HG02970 (cell line): ENCODE measurements around the gene ELF4.

Source experiments
- ATAC-seq: cut with Tn5 transposase; IDR thresholded peaks from one replicate; pipeline ENCODE4 v1.9.1; 2021; ENCODE audit warnings: mild to moderate bottlenecking, moderate library complexity, moderate number of reproducible peaks; ENCODE audit not compliant: unreplicated experiment, low FRiP score

ELF4 gene

DNA sequence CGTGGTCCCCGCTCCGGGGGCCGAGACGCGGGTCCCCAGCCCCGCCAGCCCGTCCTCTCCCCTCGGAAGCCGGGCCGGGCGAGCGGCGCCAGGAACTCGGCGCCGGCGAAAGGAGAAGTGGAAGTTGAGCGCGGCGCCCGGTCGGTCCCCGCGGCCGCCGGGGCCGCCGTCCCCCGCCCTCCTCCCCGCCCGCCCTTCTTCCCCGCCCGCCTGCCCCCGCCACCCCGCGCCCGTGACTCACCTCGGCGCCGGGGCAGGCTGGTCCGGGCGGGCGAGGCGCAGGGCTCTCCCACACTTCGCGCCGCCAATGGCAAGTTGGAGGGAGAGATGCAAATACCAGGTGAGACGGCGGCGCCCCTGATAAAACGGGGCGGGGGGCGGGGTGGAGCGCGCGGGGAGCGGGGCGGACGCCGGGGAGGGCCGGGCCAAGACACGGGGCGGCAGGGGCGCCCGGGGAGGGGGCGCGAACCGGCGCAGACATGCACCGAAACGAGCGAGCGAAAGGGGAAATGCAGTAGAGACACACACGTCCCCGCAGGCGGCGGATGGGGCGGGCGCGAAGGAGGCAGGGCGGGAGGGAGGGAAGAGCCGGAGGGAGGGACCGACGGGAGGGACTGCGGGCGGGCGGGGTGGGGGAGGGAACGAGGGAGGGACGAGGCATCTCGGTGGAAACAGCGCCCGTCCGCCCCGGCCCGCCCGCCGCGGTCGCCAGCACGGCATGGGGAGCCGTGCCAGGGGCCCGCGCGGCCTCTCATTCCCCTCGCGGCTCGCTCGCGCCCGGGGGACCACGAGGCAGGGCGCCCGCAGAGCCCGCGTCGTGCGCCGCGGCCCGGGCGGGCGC, at the start of gene ELF4:
ELF4 (minus strand) TSS at position 119 of the 841 bp plus-strand sequence. CDS start 29,167 bp downstream, outside the sequence.
- no peak for ATAC-seq

DNA sequence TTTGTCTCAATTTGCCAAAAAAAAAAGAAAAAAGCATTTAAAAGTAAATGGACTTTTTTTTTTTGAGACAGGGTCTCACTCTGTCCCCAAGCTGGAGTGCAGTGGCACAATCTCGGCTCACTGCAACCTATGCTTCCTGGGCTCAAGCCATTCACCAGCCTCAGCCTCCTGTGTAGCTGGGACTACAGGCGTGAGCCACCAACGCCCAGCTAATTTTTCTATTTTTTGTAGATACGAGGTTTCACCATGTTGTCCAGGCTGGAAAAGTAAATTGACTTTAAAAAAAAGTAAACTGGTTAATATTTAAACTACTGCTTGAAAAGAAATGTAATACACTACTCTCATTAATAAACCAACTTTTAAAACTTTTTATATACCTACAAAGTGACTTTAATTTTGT, 49.5 kb upstream of the ELF4 start:
- no peak for ATAC-seq

DNA sequence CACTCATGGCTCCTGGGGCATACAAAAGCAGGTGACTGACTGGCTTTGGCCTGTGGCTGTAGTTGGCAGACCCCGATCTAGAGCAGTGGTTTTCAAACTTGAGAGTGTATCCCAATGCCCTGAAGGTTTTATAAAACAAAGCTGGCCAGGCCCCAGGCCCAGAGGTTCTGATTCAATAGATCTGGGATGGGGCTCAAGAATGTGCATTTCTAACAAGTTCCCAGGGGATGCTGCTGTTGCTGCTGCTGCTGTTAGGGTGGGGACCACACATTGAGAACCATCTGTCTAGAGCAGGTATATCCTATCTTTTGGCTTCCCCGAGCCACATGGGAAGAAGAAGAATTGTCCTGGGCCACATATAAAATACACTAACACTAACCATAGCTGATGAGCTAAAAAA, 48.0 kb upstream of the ELF4 start:
- no peak for ATAC-seq

- no peak for ATAC-seq
Measured at GRCh38 chrX:130155564-130155963, 45.3 kb upstream of the ELF4 start.

- ATAC-seq, result no peak
Measured at GRCh38 chrX:130147631-130148030, 37.3 kb upstream of the ELF4 start.

GRCh38 chrX:130145123-130145522, 34.8 kb upstream of the ELF4 start:
- no peak for ATAC-seq

DNA sequence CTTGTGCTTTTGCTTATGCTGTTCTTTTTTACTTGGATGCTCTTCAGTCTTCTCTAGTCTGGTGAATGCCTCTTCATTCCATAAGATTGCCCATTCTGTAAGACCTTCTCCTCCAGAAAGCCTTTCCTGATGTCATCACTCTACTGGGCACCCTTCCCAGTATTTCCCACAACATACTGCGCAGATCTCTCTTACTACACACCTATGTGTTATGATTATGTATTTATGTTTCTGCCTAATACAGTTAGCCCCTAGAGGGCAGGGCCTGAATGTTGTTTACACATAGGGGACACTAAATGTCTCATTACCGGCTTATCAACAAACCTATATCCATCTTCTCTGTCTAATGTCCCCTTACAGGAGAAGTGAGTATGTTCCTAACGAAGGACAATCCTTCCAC, 34.2 kb upstream of the ELF4 start:
- ATAC-seq, result no peak

GRCh38 chrX:130139474-130140201, 29.3 kb upstream of the ELF4 start:
- ATAC-seq, result no peak

GRCh38 chrX:130136961-130137360, 26.7 kb upstream of the ELF4 start:
- no peak for ATAC-seq

GRCh38 chrX:130136496-130136895, 26.2 kb upstream of the ELF4 start:
- ATAC-seq, result no peak

DNA sequence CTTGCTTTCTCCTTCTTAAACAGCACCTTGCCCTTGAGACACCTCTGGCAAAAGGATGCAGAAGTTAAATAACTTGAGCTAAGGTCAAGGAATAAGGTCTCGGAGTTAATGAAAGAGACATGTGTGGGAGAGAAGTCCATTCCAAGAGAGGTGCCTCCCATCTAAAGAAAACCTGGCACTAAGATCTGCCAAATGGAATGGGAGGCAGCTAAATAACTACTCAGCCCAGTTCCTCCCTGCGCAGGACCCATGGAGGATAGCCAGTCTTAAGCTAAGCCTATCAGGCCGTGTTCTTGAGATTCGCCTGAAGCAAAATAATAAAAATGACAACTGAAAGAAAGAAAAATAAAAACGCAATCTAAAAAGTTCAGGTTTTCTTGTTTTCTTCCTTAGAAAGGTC, 20.7 kb upstream of the ELF4 start:
- ATAC-seq, result no peak

DNA sequence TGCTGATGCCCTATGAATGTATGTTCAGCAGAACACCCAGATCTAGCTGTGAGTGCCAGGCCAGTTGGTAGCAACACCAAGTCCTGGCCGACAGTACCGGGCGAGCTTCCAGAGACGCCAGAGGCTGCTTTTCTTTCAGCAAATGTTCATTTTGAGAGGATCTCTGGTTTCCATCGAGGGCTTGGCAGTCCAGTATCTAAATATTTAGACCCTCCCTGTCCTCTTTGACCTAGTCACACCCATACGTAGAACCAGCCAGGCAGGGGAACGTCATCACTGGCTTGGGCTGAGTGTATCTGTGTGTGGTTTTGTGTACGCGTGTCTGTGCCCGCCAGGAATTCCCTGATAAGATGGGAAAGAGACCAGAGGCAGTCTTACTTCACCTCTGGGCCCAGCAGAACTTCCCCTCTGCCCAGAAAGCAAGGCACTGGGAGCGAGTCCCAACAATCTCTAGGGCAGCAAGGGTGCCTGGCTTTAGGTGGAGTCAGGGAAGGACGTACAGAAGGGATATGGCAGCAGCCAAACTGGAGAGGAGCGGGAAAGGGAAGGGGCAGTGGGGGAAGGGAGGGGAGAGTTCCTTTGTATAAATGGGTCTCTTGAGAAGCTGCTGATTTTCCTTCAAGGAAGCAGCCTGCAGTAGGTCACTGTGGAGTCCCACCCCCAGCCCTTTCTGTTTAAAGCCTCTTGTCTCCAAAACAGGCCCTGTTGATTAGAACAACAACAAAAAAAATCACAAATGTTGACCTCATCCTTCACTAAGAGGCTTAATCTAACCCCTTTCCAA, 15.0 kb upstream of the ELF4 start:
- no peak for ATAC-seq

DNA sequence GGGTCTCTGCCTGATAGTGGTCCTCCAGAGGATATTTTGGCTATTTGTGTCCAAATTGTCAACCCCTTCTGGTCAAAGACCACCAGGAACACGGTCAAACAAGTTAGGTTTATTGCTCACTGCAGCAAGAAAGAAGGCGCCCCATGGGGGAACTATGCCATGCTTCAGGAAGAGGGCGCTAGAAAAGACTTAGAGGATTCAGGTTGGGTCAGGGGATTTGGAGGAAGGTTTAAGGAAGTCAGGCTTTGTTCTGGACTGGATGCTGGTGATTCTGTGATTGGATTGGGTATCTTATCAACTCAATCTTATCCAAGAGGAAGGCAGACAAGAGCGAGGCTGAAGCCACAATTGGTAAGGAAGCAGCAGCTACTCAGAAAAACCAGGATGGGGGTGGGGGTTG, 14.3 kb upstream of the ELF4 start:
- ATAC-seq, result no peak

- no peak for ATAC-seq
Measured at GRCh38 chrX:130121505-130121800, 11.2 kb upstream of the ELF4 start.

- peak; percentile 52 for ATAC-seq
Measured at GRCh38 chrX:130120746-130121504, 10.6 kb upstream of the ELF4 start.

DNA sequence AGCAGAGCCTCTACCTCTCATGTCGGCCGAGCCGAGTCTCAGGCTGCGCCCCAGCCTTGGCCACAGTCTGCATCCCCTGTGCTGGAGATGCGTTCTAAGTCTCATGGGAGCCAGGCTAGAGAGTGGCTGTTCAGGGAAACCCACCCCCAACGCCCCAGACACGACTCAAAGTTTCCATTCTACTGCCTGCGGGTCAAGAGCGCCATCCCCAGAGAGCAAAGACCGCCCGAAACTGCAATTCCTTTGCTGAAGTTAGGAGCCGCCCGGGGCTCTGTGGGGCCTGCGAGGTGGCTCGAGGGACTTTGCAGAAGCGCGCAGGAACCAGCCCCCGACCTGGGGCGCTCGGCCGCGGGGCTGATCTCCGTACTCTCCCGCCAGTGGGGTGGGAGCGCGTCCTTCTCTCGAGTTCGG, 10.0 kb upstream of the ELF4 start:
- peak; percentile 21 for ATAC-seq

DNA sequence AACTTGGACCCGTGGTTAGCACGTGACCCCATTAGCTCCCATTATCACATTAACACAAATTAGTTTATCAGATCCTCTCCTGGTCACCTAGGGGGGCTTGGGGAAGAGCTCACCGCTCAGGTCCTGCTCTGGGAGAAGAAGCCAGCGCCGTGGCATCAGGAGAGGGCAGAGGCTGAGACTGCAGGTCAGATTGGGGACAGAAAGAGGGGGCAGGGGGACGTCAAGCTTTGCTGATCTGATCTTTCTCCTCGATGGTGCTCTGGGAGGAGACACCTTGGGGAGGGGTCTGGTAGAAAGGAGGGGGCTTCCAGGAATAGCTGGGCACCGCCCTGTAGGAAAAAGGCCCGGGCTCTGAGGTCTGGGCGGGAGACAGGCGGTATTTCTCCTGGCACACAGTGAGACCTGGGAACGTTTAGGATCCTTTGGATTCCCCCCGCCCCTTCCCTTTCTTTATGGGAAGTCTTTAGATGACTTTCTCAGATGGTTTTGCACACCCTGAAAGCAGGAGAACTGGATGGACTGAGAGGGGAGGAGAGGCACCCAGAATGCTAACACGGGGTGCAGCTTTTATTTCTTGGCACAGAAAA, 9.1 kb upstream of the ELF4 start:
- no peak for ATAC-seq

DNA sequence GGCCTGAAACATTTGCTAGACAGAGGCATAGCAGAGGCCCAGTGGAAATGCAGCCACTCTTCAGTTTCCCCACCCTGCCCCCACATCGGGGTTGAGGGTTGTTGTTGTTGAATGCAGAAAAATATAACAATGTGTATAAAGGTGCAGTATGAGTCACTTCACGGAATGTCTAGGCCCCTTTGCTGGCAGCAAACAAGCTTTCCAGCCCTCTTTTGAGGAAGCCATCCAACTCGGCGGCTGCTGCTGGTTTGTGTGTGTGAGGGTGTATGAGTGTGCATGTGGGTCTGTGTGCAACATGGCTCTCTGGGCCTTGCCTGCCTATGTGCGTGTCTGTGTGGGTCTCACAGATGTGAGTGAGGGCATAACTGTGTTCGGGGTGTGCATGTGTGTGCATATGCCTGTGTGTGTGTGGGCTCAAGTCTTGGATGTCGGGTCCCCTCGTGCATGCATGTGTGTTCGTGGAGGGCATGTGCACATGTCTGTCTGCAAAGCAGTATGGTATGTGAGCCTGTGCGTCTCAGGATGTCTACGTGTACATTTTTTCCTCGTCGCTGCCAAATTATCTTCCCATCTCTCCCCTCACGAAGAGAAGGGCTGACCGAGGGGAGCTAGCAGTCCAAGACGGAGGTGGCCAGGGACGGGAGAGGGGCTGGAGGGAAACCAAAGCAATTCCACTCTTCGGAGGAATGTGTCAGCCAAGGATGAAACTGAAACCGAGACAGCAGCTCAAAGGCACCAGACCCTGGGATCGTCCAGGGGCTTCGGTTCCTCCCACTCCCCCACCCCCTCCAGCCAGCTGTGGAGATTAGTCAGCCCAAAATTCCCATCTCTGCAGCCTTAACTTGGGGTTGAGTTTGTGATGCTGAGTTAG, 8.4 kb upstream of the ELF4 start:
- no peak for ATAC-seq

DNA sequence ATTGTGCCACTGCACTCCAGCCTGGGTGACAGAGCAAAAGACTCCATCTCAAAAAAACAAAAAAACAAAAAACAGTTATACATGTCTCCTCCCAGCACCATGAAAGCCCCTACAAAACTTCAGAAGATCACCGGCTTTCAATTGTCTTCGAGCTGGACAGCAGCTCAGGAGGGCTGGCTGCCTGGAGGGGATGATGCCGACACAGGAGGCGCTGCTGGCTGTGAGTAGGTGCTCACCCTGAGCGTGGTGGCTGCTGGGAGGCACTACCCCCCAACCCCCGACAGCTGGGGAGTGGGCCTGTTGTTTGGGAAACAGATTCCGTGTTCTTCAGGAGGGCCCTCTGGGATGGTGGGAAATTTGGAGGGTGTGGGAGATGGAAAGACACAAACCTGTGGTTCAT, 6.9 kb upstream of the ELF4 start:
- no peak for ATAC-seq
